WTC11 (cell line): ENCODE measurements around the gene GOT2. TPM values are rescaled to one million over a fixed set of nuclear protein-coding genes. Genes with fewer than 3 reads are reported as not detected.

Experiments
- ATAC-seq: fragments of 200-7000 bp; cut with Tn5 transposase; 2 replicates; pipeline ENCODE4 v1.10.0; 2021; ENCODE audit warnings: mild to moderate bottlenecking, moderate library complexity
- CTCF ChIA-PET: fragments of 300-600 bp; sonication (Branson Sonifier 250); formaldehyde crosslinking; loops from one replicate; lab custom pipeline; 2021; ENCODE audit warnings: antibody characterized with exemption; lab: Charles Lee
- POLR2A ChIA-PET: fragments of 350-600 bp; sonication (Branson Sonifier 250); formaldehyde crosslinking; loops from one replicate; lab custom pipeline; 2021; ENCODE audit warnings: antibody characterized with exemption; lab: Charles Lee
- DNase-seq: peaks from one replicate; pipeline ENCODE4 v3.0.0; 2021; ENCODE audit warnings: low spot score
- H3K27ac Mint-ChIP-seq: 2 replicates; pipeline ENCODE4 v1.8.0; 2021; ENCODE audit warnings: mixed read lengths
- H3K27me3 Mint-ChIP-seq: 2 replicates; pipeline ENCODE4 v1.8.0; 2021; ENCODE audit warnings: low read depth, mild to moderate bottlenecking, moderate library complexity, mixed read lengths
- H3K36me3 Mint-ChIP-seq: 2 replicates; pipeline ENCODE4 v1.8.0; 2021; ENCODE audit warnings: mixed read lengths
- H3K4me1 Mint-ChIP-seq: 2 replicates; pipeline ENCODE4 v1.8.0; 2022; ENCODE audit warnings: mixed read lengths
- H3K4me3 Mint-ChIP-seq: 2 replicates; pipeline ENCODE4 v1.8.0; 2021; ENCODE audit warnings: mild to moderate bottlenecking, moderate library complexity, mixed read lengths
- H3K9me3 Mint-ChIP-seq: 2 replicates; pipeline ENCODE4 v1.8.0; 2021; ENCODE audit warnings: mixed read lengths
- AR ChIP-seq: fragments of 250-450 bp; sonication (Bioruptor Pico); IDR thresholded peaks from 2 replicates; pipeline ENCODE4 v1.9.0; 2021; ENCODE audit warnings: mild to moderate bottlenecking
- ATF1 ChIP-seq: sonication (generic); formaldehyde crosslinking; IDR thresholded peaks from 2 replicates; pipeline ENCODE4 v1.8.1; 2023; ENCODE audit warnings: mild to moderate bottlenecking, moderate library complexity, missing genetic modification reagents
- CREB1 ChIP-seq: sonication (generic); formaldehyde crosslinking; IDR thresholded peaks from 2 replicates; pipeline ENCODE4 v1.8.0; 2023; ENCODE audit warnings: mild to moderate bottlenecking, missing genetic modification reagents
- E2F4 ChIP-seq: sonication (generic); formaldehyde crosslinking; IDR thresholded peaks from 2 replicates; pipeline ENCODE4 v1.8.1; 2022; ENCODE audit warnings: low read depth, mild to moderate bottlenecking, moderate library complexity, missing genetic modification reagents, borderline replicate concordance
- ETV6 ChIP-seq: sonication (generic); formaldehyde crosslinking; IDR thresholded peaks from 2 replicates; pipeline ENCODE4 v1.8.1; 2022; ENCODE audit warnings: mild to moderate bottlenecking, missing genetic modification reagents
- FOXJ3 ChIP-seq: sonication (generic); formaldehyde crosslinking; IDR thresholded peaks from 2 replicates; pipeline ENCODE4 v1.9.0; 2021; ENCODE audit warnings: missing genetic modification reagents, mild to moderate bottlenecking, borderline replicate concordance
- IRF2 ChIP-seq: sonication (generic); formaldehyde crosslinking; IDR thresholded peaks from 2 replicates; pipeline ENCODE4 v1.8.0; 2022; ENCODE audit warnings: low read depth, missing genetic modification reagents, borderline replicate concordance
- KAT7 ChIP-seq: sonication (generic); formaldehyde crosslinking; IDR thresholded peaks from 2 replicates; pipeline ENCODE4 v1.8.1; 2023; ENCODE audit warnings: missing genetic modification reagents, mild to moderate bottlenecking, borderline replicate concordance
- MAX ChIP-seq: sonication (generic); formaldehyde crosslinking; IDR thresholded peaks from 2 replicates; pipeline ENCODE4 v1.8.0; 2022; ENCODE audit warnings: mild to moderate bottlenecking, missing genetic modification reagents
- MYBL2 ChIP-seq: sonication (generic); formaldehyde crosslinking; IDR thresholded peaks from 2 replicates; pipeline ENCODE4 v1.8.1; 2023; ENCODE audit warnings: mild to moderate bottlenecking, moderate library complexity, missing genetic modification reagents
- NFATC4 ChIP-seq: fragments of 250-450 bp; sonication (Bioruptor Pico); IDR thresholded peaks from 2 replicates; pipeline ENCODE4 v1.9.0; 2021; ENCODE audit warnings: mild to moderate bottlenecking
- RORB ChIP-seq: fragments of 250-450 bp; sonication (Bioruptor Pico); IDR thresholded peaks from 2 replicates; pipeline ENCODE4 v1.9.0; 2021; ENCODE audit warnings: mild to moderate bottlenecking
- SMAD4 ChIP-seq: sonication (generic); formaldehyde crosslinking; IDR thresholded peaks from 2 replicates; pipeline ENCODE4 v1.8.0; 2022; ENCODE audit warnings: mild to moderate bottlenecking, missing genetic modification reagents
- TEAD1 ChIP-seq: sonication (generic); formaldehyde crosslinking; IDR thresholded peaks from 2 replicates; pipeline ENCODE4 v1.8.0; 2022; ENCODE audit warnings: mild to moderate bottlenecking, missing genetic modification reagents
- ZNF138 ChIP-seq: sonication (generic); formaldehyde crosslinking; conservative IDR thresholded peaks from 2 replicates; pipeline ENCODE4 v1.8.1; 2022; ENCODE audit warnings: mild to moderate bottlenecking, moderate library complexity, missing genetic modification reagents
- ZNF219 ChIP-seq: sonication (generic); formaldehyde crosslinking; IDR thresholded peaks from 2 replicates; pipeline ENCODE4 v1.8.0; 2023; ENCODE audit warnings: missing genetic modification reagents, mild to moderate bottlenecking, borderline replicate concordance
- ZNF396 ChIP-seq: fragments of 250-450 bp; sonication (Bioruptor Pico); IDR thresholded peaks from 2 replicates; pipeline ENCODE4 v1.8.0; 2021; ENCODE audit warnings: mild to moderate bottlenecking, moderate library complexity, borderline replicate concordance
- ZNF416 ChIP-seq: fragments of 250-450 bp; sonication (Bioruptor Pico); IDR thresholded peaks from 2 replicates; pipeline ENCODE4 v1.9.0; 2021; ENCODE audit warnings: mild to moderate bottlenecking, inconsistent platforms
- total RNA-seq: library from RNA; stranded (reverse); gene quantifications from 3 replicates; pipeline ENCODE4 v1.2.3, GENCODE V29; 2021
- TF ChIP-seq, protein P1 (sequence below): fragments of 250-450 bp; sonication (Bioruptor Pico); IDR thresholded peaks from 2 replicates; pipeline ENCODE4 v1.9.0; 2021; ENCODE audit warnings: mild to moderate bottlenecking, borderline replicate concordance
- TF ChIP-seq, protein P2 (sequence below): sonication (generic); formaldehyde crosslinking; IDR thresholded peaks from 2 replicates; pipeline ENCODE4 v1.8.0; 2023; ENCODE audit warnings: mild to moderate bottlenecking, missing genetic modification reagents
- TF ChIP-seq, protein P3 (sequence below): sonication (generic); formaldehyde crosslinking; IDR thresholded peaks from 2 replicates; pipeline ENCODE4 v1.8.0; 2022; ENCODE audit warnings: mild to moderate bottlenecking, missing genetic modification reagents

The GOT2 gene
- total RNA-seq, 1 experiment from 2014 or later = 192 TPM

DNA sequence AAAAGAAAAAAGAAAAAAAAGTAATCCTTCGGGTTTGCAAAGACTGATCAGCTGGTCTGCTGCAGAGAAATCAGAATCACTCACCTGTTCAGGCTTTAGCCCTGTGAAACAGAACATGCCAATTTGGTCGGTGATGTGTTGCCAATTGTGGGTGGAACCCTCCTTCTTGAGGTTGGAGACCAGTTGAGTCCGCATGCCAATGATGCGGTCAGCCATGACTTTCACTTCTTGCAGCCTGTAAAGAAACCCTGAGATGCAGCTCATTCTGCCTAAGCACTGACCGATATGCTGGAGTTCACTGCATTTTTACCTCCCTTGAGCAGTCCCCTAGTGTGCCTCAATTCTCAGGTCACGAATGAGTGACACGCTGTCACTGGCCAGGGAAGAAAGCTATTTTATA is 24.8 kb downstream of the GOT2 start:
- POLR2A ChIA-PET = interaction anchor here (0.6 kb wide), 1 partner anchor 25 kb away, joined by 4 read pairs; no protein-coding TSS in a partner anchor
- Mint-ChIP-seq H3K4me3 (no peak overlapping the region), H3K27me3 (no peaks in the 10 kb centered on the region), H3K27ac (no peak overlapping the region), H3K36me3 (peaks cover 63% of the 10 kb centered on the region), H3K4me1 (no peaks in the 10 kb centered on the region), H3K9me3 (no peaks in the 10 kb centered on the region)
- DNase-seq (no peak), ATAC-seq (no peak)
- TF ChIP-seq CREB1 (CRISPR knock-in tag) = no peak
- TF ChIP-seq ZNF138 (CRISPR knock-in tag) = no peak
- TF ChIP-seq NFATC4 (CRISPR knock-in tag) = no peak
- no peak for TF ChIP-seq FOXJ3 (CRISPR knock-in tag)
- CTCF ChIA-PET = no interaction called here

- H3K27ac Mint-ChIP-seq = no peak overlapping the region; the same call in 1 of the 2 replicates
- no peak overlapping the region for H3K4me3 Mint-ChIP-seq
- ATAC-seq (no peak), DNase-seq (no peak)
- H3K9me3 Mint-ChIP-seq = peaks cover 8% of the 10 kb centered on the region
- peaks cover 4% of the 10 kb centered on the region; the same call in 1 of the 2 replicates for H3K27me3 Mint-ChIP-seq
- 0 out of 2 replicates have a peak, but pooled peaks cover under 1% of the 10 kb centered on the region for H3K36me3 Mint-ChIP-seq
- H3K4me1 Mint-ChIP-seq = no peaks in the 10 kb centered on the region
- POLR2A ChIA-PET = no interaction called here
- TF ChIP-seq TEAD1 = no peak
- no peak for TF ChIP-seq KAT7
- TF ChIP-seq, protein P1, sequence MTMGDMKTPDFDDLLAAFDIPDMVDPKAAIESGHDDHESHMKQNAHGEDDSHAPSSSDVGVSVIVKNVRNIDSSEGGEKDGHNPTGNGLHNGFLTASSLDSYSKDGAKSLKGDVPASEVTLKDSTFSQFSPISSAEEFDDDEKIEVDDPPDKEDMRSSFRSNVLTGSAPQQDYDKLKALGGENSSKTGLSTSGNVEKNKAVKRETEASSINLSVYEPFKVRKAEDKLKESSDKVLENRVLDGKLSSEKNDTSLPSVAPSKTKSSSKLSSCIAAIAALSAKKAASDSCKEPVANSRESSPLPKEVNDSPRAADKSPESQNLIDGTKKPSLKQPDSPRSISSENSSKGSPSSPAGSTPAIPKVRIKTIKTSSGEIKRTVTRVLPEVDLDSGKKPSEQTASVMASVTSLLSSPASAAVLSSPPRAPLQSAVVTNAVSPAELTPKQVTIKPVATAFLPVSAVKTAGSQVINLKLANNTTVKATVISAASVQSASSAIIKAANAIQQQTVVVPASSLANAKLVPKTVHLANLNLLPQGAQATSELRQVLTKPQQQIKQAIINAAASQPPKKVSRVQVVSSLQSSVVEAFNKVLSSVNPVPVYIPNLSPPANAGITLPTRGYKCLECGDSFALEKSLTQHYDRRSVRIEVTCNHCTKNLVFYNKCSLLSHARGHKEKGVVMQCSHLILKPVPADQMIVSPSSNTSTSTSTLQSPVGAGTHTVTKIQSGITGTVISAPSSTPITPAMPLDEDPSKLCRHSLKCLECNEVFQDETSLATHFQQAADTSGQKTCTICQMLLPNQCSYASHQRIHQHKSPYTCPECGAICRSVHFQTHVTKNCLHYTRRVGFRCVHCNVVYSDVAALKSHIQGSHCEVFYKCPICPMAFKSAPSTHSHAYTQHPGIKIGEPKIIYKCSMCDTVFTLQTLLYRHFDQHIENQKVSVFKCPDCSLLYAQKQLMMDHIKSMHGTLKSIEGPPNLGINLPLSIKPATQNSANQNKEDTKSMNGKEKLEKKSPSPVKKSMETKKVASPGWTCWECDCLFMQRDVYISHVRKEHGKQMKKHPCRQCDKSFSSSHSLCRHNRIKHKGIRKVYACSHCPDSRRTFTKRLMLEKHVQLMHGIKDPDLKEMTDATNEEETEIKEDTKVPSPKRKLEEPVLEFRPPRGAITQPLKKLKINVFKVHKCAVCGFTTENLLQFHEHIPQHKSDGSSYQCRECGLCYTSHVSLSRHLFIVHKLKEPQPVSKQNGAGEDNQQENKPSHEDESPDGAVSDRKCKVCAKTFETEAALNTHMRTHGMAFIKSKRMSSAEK = no peak
- TF ChIP-seq ETV6 (CRISPR knock-in tag) = no peak
- no peak for TF ChIP-seq SMAD4
- TF ChIP-seq ATF1 (CRISPR knock-in tag) = no peak
- no peak for TF ChIP-seq ZNF219 (CRISPR knock-in tag)
- TF ChIP-seq IRF2 (CRISPR knock-in tag) = no peak
- no peak for TF ChIP-seq E2F4 (CRISPR knock-in tag)
- no peak for TF ChIP-seq RORB (CRISPR knock-in tag)
- CTCF ChIA-PET = interaction anchor here (1.2 kb wide), 1 partner anchor 34 kb away, joined by 4 read pairs; no protein-coding TSS in a partner anchor
These were observed 35.0 kb downstream of the GOT2 start for GRCh38 chr16:58699151-58699550.

GRCh38 chr16:58695368-58695767 is 38.7 kb downstream of the GOT2 start:
- ATAC-seq = no peak
- Mint-ChIP-seq H3K27me3 (peaks cover 8% of the 10 kb centered on the region; the same call in 1 of the 2 replicates), H3K9me3 (peaks cover 30% of the 10 kb centered on the region), H3K4me1 (no peaks in the 10 kb centered on the region), H3K27ac (no peak overlapping the region), H3K36me3 (peaks cover 8% of the 10 kb centered on the region), H3K4me3 (no peak overlapping the region)
- POLR2A ChIA-PET = no interaction called here
- no peak for DNase-seq
- CTCF ChIA-PET = no interaction called here
- TF ChIP-seq TEAD1 (no peak), CREB1 (CRISPR knock-in tag) (no peak), ZNF416 (CRISPR knock-in tag) (no peak), MYBL2 (CRISPR knock-in tag) (no peak), MAX (CRISPR knock-in tag) (no peak), ZNF396 (CRISPR knock-in tag) (no peak), AR (CRISPR knock-in tag) (no peak)
- TF ChIP-seq, protein P2, sequence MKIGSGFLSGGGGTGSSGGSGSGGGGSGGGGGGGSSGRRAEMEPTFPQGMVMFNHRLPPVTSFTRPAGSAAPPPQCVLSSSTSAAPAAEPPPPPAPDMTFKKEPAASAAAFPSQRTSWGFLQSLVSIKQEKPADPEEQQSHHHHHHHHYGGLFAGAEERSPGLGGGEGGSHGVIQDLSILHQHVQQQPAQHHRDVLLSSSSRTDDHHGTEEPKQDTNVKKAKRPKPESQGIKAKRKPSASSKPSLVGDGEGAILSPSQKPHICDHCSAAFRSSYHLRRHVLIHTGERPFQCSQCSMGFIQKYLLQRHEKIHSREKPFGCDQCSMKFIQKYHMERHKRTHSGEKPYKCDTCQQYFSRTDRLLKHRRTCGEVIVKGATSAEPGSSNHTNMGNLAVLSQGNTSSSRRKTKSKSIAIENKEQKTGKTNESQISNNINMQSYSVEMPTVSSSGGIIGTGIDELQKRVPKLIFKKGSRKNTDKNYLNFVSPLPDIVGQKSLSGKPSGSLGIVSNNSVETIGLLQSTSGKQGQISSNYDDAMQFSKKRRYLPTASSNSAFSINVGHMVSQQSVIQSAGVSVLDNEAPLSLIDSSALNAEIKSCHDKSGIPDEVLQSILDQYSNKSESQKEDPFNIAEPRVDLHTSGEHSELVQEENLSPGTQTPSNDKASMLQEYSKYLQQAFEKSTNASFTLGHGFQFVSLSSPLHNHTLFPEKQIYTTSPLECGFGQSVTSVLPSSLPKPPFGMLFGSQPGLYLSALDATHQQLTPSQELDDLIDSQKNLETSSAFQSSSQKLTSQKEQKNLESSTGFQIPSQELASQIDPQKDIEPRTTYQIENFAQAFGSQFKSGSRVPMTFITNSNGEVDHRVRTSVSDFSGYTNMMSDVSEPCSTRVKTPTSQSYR = no peak
- TF ChIP-seq, protein P3, sequence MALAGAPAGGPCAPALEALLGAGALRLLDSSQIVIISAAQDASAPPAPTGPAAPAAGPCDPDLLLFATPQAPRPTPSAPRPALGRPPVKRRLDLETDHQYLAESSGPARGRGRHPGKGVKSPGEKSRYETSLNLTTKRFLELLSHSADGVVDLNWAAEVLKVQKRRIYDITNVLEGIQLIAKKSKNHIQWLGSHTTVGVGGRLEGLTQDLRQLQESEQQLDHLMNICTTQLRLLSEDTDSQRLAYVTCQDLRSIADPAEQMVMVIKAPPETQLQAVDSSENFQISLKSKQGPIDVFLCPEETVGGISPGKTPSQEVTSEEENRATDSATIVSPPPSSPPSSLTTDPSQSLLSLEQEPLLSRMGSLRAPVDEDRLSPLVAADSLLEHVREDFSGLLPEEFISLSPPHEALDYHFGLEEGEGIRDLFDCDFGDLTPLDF (CRISPR knock-in tag) = no peak
